ENCODE measurements around the gene PPP1R13L. TPM values are rescaled to one million over a fixed set of nuclear protein-coding genes. Genes with fewer than 3 reads are reported as not detected.

The PPP1R13L gene
- total RNA-seq, 1 donor from 2014 or later = 67.9 TPM

- ATAC-seq = peak; percentile 86
- intact Hi-C loops (cut with DNase I) = no loop called here
- no peaks in the 10 kb centered on the region for H3K36me3 ChIP-seq
- peak overlapping the region; percentile 95 for H3K27ac ChIP-seq
- no peaks in the 10 kb centered on the region for H3K9me3 ChIP-seq
- no peaks in the 10 kb centered on the region for H3K27me3 ChIP-seq
- peak overlapping the region; percentile 52 for H3K4me3 ChIP-seq
- peak; percentile 98 for DNase-seq
- H3K4me1 ChIP-seq = peaks cover 17% of the 10 kb centered on the region
- no peak for TF ChIP-seq CTCF (IDR thresholded peaks at IDR 0.05)
These were observed 38.8 kb upstream of the PPP1R13L start for GRCh38 chr19:45443462-45444317.

GRCh38 chr19:45442778-45443461, 38.1 kb upstream of the PPP1R13L start:
- H3K36me3 ChIP-seq = no peaks in the 10 kb centered on the region
- intact Hi-C loops (cut with DNase I) = no loop called here
- DNase-seq (peak; percentile 76), ATAC-seq (peak; percentile 7)
- no peaks in the 10 kb centered on the region for H3K27me3 ChIP-seq
- no peak for TF ChIP-seq CTCF (IDR thresholded peaks at IDR 0.05)
- no peaks in the 10 kb centered on the region for H3K9me3 ChIP-seq
- peak overlapping the region; percentile 52 for H3K4me3 ChIP-seq
- peak overlapping the region; percentile 95 for H3K27ac ChIP-seq
- peaks cover 17% of the 10 kb centered on the region for H3K4me1 ChIP-seq

- H3K27me3 ChIP-seq = no peaks in the 10 kb centered on the region
- no peak for TF ChIP-seq CTCF (IDR thresholded peaks at IDR 0.05)
- no peaks in the 10 kb centered on the region for H3K9me3 ChIP-seq
- H3K4me1 ChIP-seq = peaks cover 17% of the 10 kb centered on the region
- DNase-seq (no peak), ATAC-seq (no peak)
- H3K4me3 ChIP-seq = no peak overlapping the region
- H3K36me3 ChIP-seq = no peaks in the 10 kb centered on the region
- peak overlapping the region; percentile 95 for H3K27ac ChIP-seq
- intact Hi-C loops (cut with DNase I) = no loop called here
These were observed 37.5 kb upstream of the PPP1R13L start for GRCh38 chr19:45442408-45442777.

- no peak for TF ChIP-seq CTCF (IDR thresholded peaks at IDR 0.05)
- Histone ChIP-seq H3K4me3 (no peak overlapping the region), H3K9me3 (no peaks in the 10 kb centered on the region), H3K36me3 (no peaks in the 10 kb centered on the region), H3K4me1 (peaks cover 17% of the 10 kb centered on the region), H3K27me3 (no peaks in the 10 kb centered on the region), H3K27ac (no peak overlapping the region)
- ATAC-seq (no peak), DNase-seq (no peak)
- intact Hi-C loops (cut with DNase I) = loop anchor here (2.0 kb wide), 1 partner anchor 38 kb away; no protein-coding TSS in a partner anchor
These were observed 36.2 kb upstream of the PPP1R13L start for GRCh38 chr19:45440873-45441654.

GRCh38 chr19:45440259-45440638, 35.4 kb upstream of the PPP1R13L start:
- Histone ChIP-seq H3K4me1 (peaks cover 17% of the 10 kb centered on the region), H3K4me3 (peak overlapping the region; percentile 72), H3K9me3 (no peaks in the 10 kb centered on the region), H3K27me3 (no peaks in the 10 kb centered on the region), H3K36me3 (no peaks in the 10 kb centered on the region), H3K27ac (peak overlapping the region; percentile 87)
- TF ChIP-seq CTCF (IDR thresholded peaks at IDR 0.05) = no peak
- DNase-seq (no peak), ATAC-seq (no peak)
- intact Hi-C loops (cut with DNase I) = loop anchor here (2.0 kb wide), 1 partner anchor 39 kb away; no protein-coding TSS in a partner anchor

All from upper lobe of right lung (tissue), 1 donor.